ENCODE data around the gene CACNG4. TPM values are rescaled to one million over a fixed set of nuclear protein-coding genes. Genes with fewer than 3 reads are reported as not detected.
"Not testable (repeated sequence)": the region's sequence is repeated elsewhere in the genome, so short reads cannot be mapped to it uniquely, and the experiment has no call there.

The CACNG4 gene
- total RNA-seq, 1 donor from 2014 or later: not detected

GRCh38 chr17:67017910-67018309 is 53.4 kb downstream of the CACNG4 start:
- no peak for DNase-seq (ENCODE audit: low read depth in 2 of 2)

- DNase-seq (ENCODE audit: low read depth in 2 of 2): no peak
Measured at GRCh38 chr17:67018471-67019434, 54.2 kb downstream of the CACNG4 start.

- DNase-seq (ENCODE audit: low read depth in 2 of 2): no peak
Measured at GRCh38 chr17:67019809-67020208, 55.3 kb downstream of the CACNG4 start.

- no peak for DNase-seq (ENCODE audit: low read depth in 2 of 2)
Measured at GRCh38 chr17:67020293-67020766, 55.8 kb downstream of the CACNG4 start.

GRCh38 chr17:67021196-67021595 is 56.7 kb downstream of the CACNG4 start:
- DNase-seq (ENCODE audit: low read depth in 2 of 2): no peak

GRCh38 chr17:67021743-67022450 is 57.4 kb downstream of the CACNG4 start:
- DNase-seq (ENCODE audit: low read depth in 2 of 2): no peak

GRCh38 chr17:67022451-67022810 is 57.9 kb downstream of the CACNG4 start:
- DNase-seq (ENCODE audit: low read depth in 2 of 2): no peak

GRCh38 chr17:67024736-67025135 is 60.2 kb downstream of the CACNG4 start:
- DNase-seq (ENCODE audit: low read depth in 2 of 2): no peak

- DNase-seq (ENCODE audit: low read depth in 2 of 2): no peak
Measured at GRCh38 chr17:67025216-67025792, 60.8 kb downstream of the CACNG4 start.

- no peak for DNase-seq (ENCODE audit: low read depth in 2 of 2)
Measured at GRCh38 chr17:67026341-67026740, 61.8 kb downstream of the CACNG4 start.

GRCh38 chr17:67027031-67027628 is 62.6 kb downstream of the CACNG4 start:
- no peak for DNase-seq (ENCODE audit: low read depth in 2 of 2)

GRCh38 chr17:67030641-67031040 is 66.1 kb downstream of the CACNG4 start:
- no peak for DNase-seq (ENCODE audit: low read depth in 2 of 2)

- no peak for DNase-seq (ENCODE audit: low read depth in 2 of 2)
Measured at GRCh38 chr17:67032382-67032781, 67.9 kb downstream of the CACNG4 start.

- no peak for DNase-seq (ENCODE audit: low read depth in 2 of 2)
Measured at GRCh38 chr17:67032985-67033384, 68.5 kb downstream of the CACNG4 start.

- DNase-seq (ENCODE audit: low read depth in 2 of 2): no peak
Measured at GRCh38 chr17:67033613-67034012, 69.1 kb downstream of the CACNG4 start.

- no peak for DNase-seq (ENCODE audit: low read depth in 2 of 2)
Measured at GRCh38 chr17:67035131-67036083, 70.9 kb downstream of the CACNG4 start.

- no peak for DNase-seq (ENCODE audit: low read depth in 2 of 2)
Measured at GRCh38 chr17:67038861-67039365, 74.4 kb downstream of the CACNG4 start.

GRCh38 chr17:67040652-67041051 is 76.1 kb downstream of the CACNG4 start:
- DNase-seq (ENCODE audit: low read depth in 2 of 2): no peak

- not testable (repeated sequence) for DNase-seq (ENCODE audit: low read depth in 2 of 2)
Measured at GRCh38 chr17:67041119-67041518, 76.6 kb downstream of the CACNG4 start.

- DNase-seq (ENCODE audit: low read depth in 2 of 2): no peak
Measured at GRCh38 chr17:67041531-67041930, 77.0 kb downstream of the CACNG4 start.
